Immature natural killer cell (primary cell): ENCODE results near the gene CLTC. TPM values are rescaled to one million over a fixed set of nuclear protein-coding genes. Genes with fewer than 3 reads are reported as not detected.

Source experiments
- DNase-seq, 3 donors: peaks; one replicate each; pipeline ENCODE4 v3.0.0; 2022; ENCODE audit warnings: mixed read lengths in 1 of 3
- H3K27ac Mint-ChIP-seq, 6 donors: one replicate each; pipeline ENCODE4 v1.8.0; 2020; ENCODE audit warnings: mixed read lengths in 6 of 6, mild to moderate bottlenecking in 5 of 6, inconsistent platforms in 4 of 6, moderate library complexity in 3 of 6
- H3K27me3 Mint-ChIP-seq, 3 donors: one replicate each; pipeline ENCODE4 v1.8.0; 2020 to 2021; ENCODE audit warnings: low read depth in 3 of 3, mild to moderate bottlenecking in 3 of 3, mixed read lengths in 3 of 3, moderate library complexity in 3 of 3, inconsistent platforms in 1 of 3
- H3K36me3 Mint-ChIP-seq, 3 donors: one replicate each; pipeline ENCODE4 v1.8.0; 2020; ENCODE audit warnings: mixed read lengths in 3 of 3, inconsistent platforms in 2 of 3, mild to moderate bottlenecking in 2 of 3
- H3K4me1 Mint-ChIP-seq, 2 donors: one replicate each; pipeline ENCODE4 v1.8.0; 2020; ENCODE audit warnings: inconsistent platforms in 2 of 2, mild to moderate bottlenecking in 2 of 2, mixed read lengths in 2 of 2, moderate library complexity in 1 of 2
- H3K4me3 Mint-ChIP-seq, 5 donors: one replicate each; pipeline ENCODE4 v1.8.0; 2020; ENCODE audit warnings: mild to moderate bottlenecking in 5 of 5, mixed read lengths in 5 of 5, inconsistent platforms in 3 of 5, moderate library complexity in 3 of 5
- H3K9me3 Mint-ChIP-seq, 6 donors: one replicate each; pipeline ENCODE4 v1.8.0; 2020; ENCODE audit warnings: mild to moderate bottlenecking in 6 of 6, mixed read lengths in 6 of 6, inconsistent platforms in 4 of 6, moderate library complexity in 3 of 6
- polyA plus RNA-seq, 3 donors: library from polyadenylated mRNA; unstranded; fragments of 300-500 nt; fragmentation: Illumina TruSeq; gene quantifications; one replicate each; pipeline ENCODE4 v1.2.3, GENCODE V29; 2021

The CLTC gene
- polyA plus RNA-seq, 3 donors from 2014 or later = 33.9 to 65.6 (median 45.4) TPM

- no peak overlapping the region for H3K4me3 Mint-ChIP-seq
- no peak overlapping the region for H3K27ac Mint-ChIP-seq
- H3K9me3 Mint-ChIP-seq = no peaks in the 10 kb centered on the region
- DNase-seq = no peak
- peaks cover 0 to 3% (median 0%) of the 10 kb centered on the region in 3 donors for H3K27me3 Mint-ChIP-seq
- H3K4me1 Mint-ChIP-seq = peaks cover 11 to 42% of the 10 kb centered on the region in 2 donors
- H3K36me3 Mint-ChIP-seq = peaks cover 0 to 4% (median 0%) of the 10 kb centered on the region in 3 donors
Observed at GRCh38 chr17:59727817-59728533, 108.3 kb downstream of the CLTC start.

GRCh38 chr17:59730268-59730834 lies 110.7 kb downstream of the CLTC start:
- DNase-seq = no peak
- Mint-ChIP-seq H3K4me1 (peaks cover 5 to 34% of the 10 kb centered on the region in 2 donors), H3K27me3 (no peaks in the 10 kb centered on the region), H3K4me3 (no peak overlapping the region), H3K9me3 (no peaks in the 10 kb centered on the region), H3K36me3 (peaks cover 0 to 12% (median 2%) of the 10 kb centered on the region in 3 donors), H3K27ac (no peak overlapping the region)

- H3K36me3 Mint-ChIP-seq = peaks cover 3 to 20% (median 4%) of the 10 kb centered on the region in 3 donors
- H3K4me3 Mint-ChIP-seq = no peak overlapping the region
- H3K27ac Mint-ChIP-seq = no peak overlapping the region
Observed at GRCh38 chr17:59733697-59734096, 114.0 kb downstream of the CLTC start.

GRCh38 chr17:59734226-59734625 lies 114.5 kb downstream of the CLTC start:
- Mint-ChIP-seq H3K4me1 (peaks cover 0 to 15% of the 10 kb centered on the region in 2 donors), H3K4me3 (no peak overlapping the region), H3K9me3 (no peaks in the 10 kb centered on the region), H3K27ac (no peak overlapping the region), H3K36me3 (peaks cover 3 to 20% (median 4%) of the 10 kb centered on the region in 3 donors), H3K27me3 (no peaks in the 10 kb centered on the region)
- DNase-seq = no peak

More at GRCh38 chr17:59733697-59734096, 114.0 kb downstream of the CLTC start:
- Mint-ChIP-seq H3K9me3 (no peaks in the 10 kb centered on the region), H3K4me1 (peaks cover under 1 to 18% of the 10 kb centered on the region in 2 donors), H3K27me3 (no peaks in the 10 kb centered on the region)
- DNase-seq = no peak

- H3K4me3 Mint-ChIP-seq = no peak overlapping the region
- H3K36me3 Mint-ChIP-seq = peaks cover 3 to 29% (median 4%) of the 10 kb centered on the region in 3 donors
- DNase-seq = no peak
- no peak overlapping the region for H3K27ac Mint-ChIP-seq
- H3K4me1 Mint-ChIP-seq = no peaks in the 10 kb centered on the region
- no peaks in the 10 kb centered on the region for H3K9me3 Mint-ChIP-seq
- H3K27me3 Mint-ChIP-seq = no peaks in the 10 kb centered on the region
Observed at GRCh38 chr17:59737324-59737723, 117.6 kb downstream of the CLTC start.

GRCh38 chr17:59743842-59744241 lies 124.1 kb downstream of the CLTC start:
- Mint-ChIP-seq H3K27ac (no peak overlapping the region), H3K4me1 (no peaks in the 10 kb centered on the region), H3K36me3 (peaks cover 0 to 18% (median 11%) of the 10 kb centered on the region in 3 donors), H3K4me3 (no peak overlapping the region), H3K9me3 (no peaks in the 10 kb centered on the region), H3K27me3 (peaks cover 0 to 2% (median 0%) of the 10 kb centered on the region in 3 donors)
- no peak for DNase-seq

- Mint-ChIP-seq H3K27ac (peak overlapping the region in 1 of 6 donors; percentile 23), H3K36me3 (peaks cover 0 to 18% (median 11%) of the 10 kb centered on the region in 3 donors), H3K4me3 (no peak overlapping the region), H3K4me1 (no peaks in the 10 kb centered on the region), H3K27me3 (peaks cover 0 to 2% (median 0%) of the 10 kb centered on the region in 3 donors), H3K9me3 (no peaks in the 10 kb centered on the region)
- DNase-seq = no peak
Observed at GRCh38 chr17:59745040-59745439, 125.3 kb downstream of the CLTC start.

Other genes starting within 250 kb of the CLTC start
- 10 to 100 TPM; 22.1 to 26.4 (median 25.0) TPM for gene DHX40, start 54.3 kb upstream of the CLTC start, polyA plus RNA-seq
- 10 to 100 TPM in 2 of 3 donors, 1 to 10 TPM in 1; 6.0 to 20.7 (median 13.5) TPM for gene PTRH2, start 87.5 kb downstream of the CLTC start, polyA plus RNA-seq
- 10 to 100 TPM; 61.5 to 81.4 (median 66.7) TPM for gene VMP1, start 87.8 kb downstream of the CLTC start, polyA plus RNA-seq